Measurements from ENCODE around the gene EPB41L2.

EPB41L2 gene

GRCh38 chr6:130869681-130870080 lies 193.4 kb downstream of the EPB41L2 start:
- in situ Hi-C loops (cut with HindIII; ENCODE audit: low sequenced_read_pairs), result loop anchor here (25.0 kb wide), 1 partner anchor 557 kb away; no protein-coding TSS in a partner anchor

GRCh38 chr6:130865793-130866192 lies 197.3 kb downstream of the EPB41L2 start:
- no peak overlapping the region for H3K4me3 ChIP-seq (ENCODE audit: low read depth, low read length)
- in situ Hi-C loops (cut with HindIII; ENCODE audit: low sequenced_read_pairs), result loop anchor here (25.0 kb wide), 1 partner anchor 553 kb away; no protein-coding TSS in a partner anchor
- no peak for TF ChIP-seq CTCF (IDR thresholded peaks at IDR 0.05; ENCODE audit: low read depth, low read length, missing control alignments)
- DNase-seq (ENCODE audit: low read depth), result no peak

More at GRCh38 chr6:130869681-130870080, 193.4 kb downstream of the EPB41L2 start:
- DNase-seq (ENCODE audit: low read depth), result no peak
- H3K4me3 ChIP-seq (ENCODE audit: low read depth, low read length), result no peak overlapping the region
- no peak for TF ChIP-seq CTCF (IDR thresholded peaks at IDR 0.05; ENCODE audit: low read depth, low read length, missing control alignments)

GRCh38 chr6:130864344-130864743 lies 198.7 kb downstream of the EPB41L2 start:
- in situ Hi-C loops (cut with HindIII; ENCODE audit: low sequenced_read_pairs), result loop anchor here (25.0 kb wide), 1 partner anchor 552 kb away; no protein-coding TSS in a partner anchor
- H3K4me3 ChIP-seq (ENCODE audit: low read depth, low read length), result no peak overlapping the region
- TF ChIP-seq CTCF (IDR thresholded peaks at IDR 0.05; ENCODE audit: low read depth, low read length, missing control alignments), result no peak
- no peak for DNase-seq (ENCODE audit: low read depth)

GRCh38 chr6:130863415-130864230 lies 199.4 kb downstream of the EPB41L2 start:
- no peak for TF ChIP-seq CTCF (IDR thresholded peaks at IDR 0.05; ENCODE audit: low read depth, low read length, missing control alignments)
- in situ Hi-C loops (cut with HindIII; ENCODE audit: low sequenced_read_pairs), result loop anchor here (25.0 kb wide), 1 partner anchor 551 kb away; no protein-coding TSS in a partner anchor
- H3K4me3 ChIP-seq (ENCODE audit: low read depth, low read length), result no peak overlapping the region
- no peak for DNase-seq (ENCODE audit: low read depth)

GRCh38 chr6:130862370-130862769 lies 200.7 kb downstream of the EPB41L2 start:
- in situ Hi-C loops (cut with HindIII; ENCODE audit: low sequenced_read_pairs), result loop anchor here (25.0 kb wide), 1 partner anchor 550 kb away; no protein-coding TSS in a partner anchor
- no peak for TF ChIP-seq CTCF (IDR thresholded peaks at IDR 0.05; ENCODE audit: low read depth, low read length, missing control alignments)
- no peak overlapping the region for H3K4me3 ChIP-seq (ENCODE audit: low read depth, low read length)
- no peak for DNase-seq (ENCODE audit: low read depth)

GRCh38 chr6:130859161-130859867 lies 203.7 kb downstream of the EPB41L2 start:
- no peak overlapping the region for H3K4me3 ChIP-seq (ENCODE audit: low read depth, low read length)
- no peak for TF ChIP-seq CTCF (IDR thresholded peaks at IDR 0.05; ENCODE audit: low read depth, low read length, missing control alignments)
- DNase-seq (ENCODE audit: low read depth), result no peak
- in situ Hi-C loops (cut with HindIII; ENCODE audit: low sequenced_read_pairs), result loop anchor here (25.0 kb wide), 1 partner anchor 547 kb away; no protein-coding TSS in a partner anchor

Measured in astrocyte of the cerebellum (primary cell).